ENCODE results near the gene LRRC4C.

GRCh38 chr11:41383768-41384167, 75.7 kb downstream of the LRRC4C start:
- TF ChIP-seq CTCF (IDR thresholded peaks at IDR 0.05) (no peak), POLR2A (IDR thresholded peaks at IDR 0.05) (no peak), EP300 (IDR thresholded peaks at IDR 0.05) (no peak), POLR2AphosphoS5 (IDR thresholded peaks at IDR 0.05) (no peak)
